HepG2 (cell line): Measurements from ENCODE around the gene CCDC191. TPM values are rescaled to one million over a fixed set of nuclear protein-coding genes. Genes with fewer than 3 reads are reported as not detected.

Source experiments
- CBX1 ChIP-seq: IDR thresholded peaks from one replicate; pipeline ENCODE4 v1.6.1; 2016; ENCODE audit warnings: antibody characterized with exemption, low read depth
- EHMT2 ChIP-seq: fragments of 200-600 bp; sonication (generic); IDR thresholded peaks from 2 replicates; pipeline ENCODE4 v1.7.0; 2017; ENCODE audit warnings: antibody characterized with exemption, low read depth, low read length, borderline replicate concordance
- GFI1 ChIP-seq: sonication (generic); formaldehyde crosslinking; IDR thresholded peaks from 2 replicates; pipeline ENCODE4 v1.5.0; 2020; ENCODE audit warnings: missing genetic modification reagents, mild to moderate bottlenecking, borderline replicate concordance
- GPN1 ChIP-seq: sonication (generic); formaldehyde crosslinking; IDR thresholded peaks from 2 replicates; pipeline ENCODE4 v1.5.1; 2020; ENCODE audit warnings: missing genetic modification reagents, borderline replicate concordance
- GRHL1 ChIP-seq: sonication (generic); formaldehyde crosslinking; conservative IDR thresholded peaks from 2 replicates; pipeline ENCODE4 v1.8.0; 2022; ENCODE audit warnings: missing genetic modification reagents
- HES4 ChIP-seq: sonication (generic); formaldehyde crosslinking; IDR thresholded peaks from 2 replicates; pipeline ENCODE4 v1.9.0; 2021; ENCODE audit warnings: mild to moderate bottlenecking, missing genetic modification reagents, borderline replicate concordance
- MAF1 ChIP-seq: sonication (generic); formaldehyde crosslinking; IDR thresholded peaks from 2 replicates; pipeline ENCODE4 v1.5.0; 2020; ENCODE audit warnings: missing genetic modification reagents, borderline replicate concordance
- MAFK ChIP-seq, 2 experiments: IDR thresholded peaks in 1 of 2; conservative IDR thresholded peaks in 1 of 2; 2 replicates each; pipeline ENCODE4 v1.6.1; 2011; ENCODE audit warnings: improper control_type of control experiment in 2 of 2, low read length in 2 of 2
- MBNL3 ChIP-seq: fragments of 250-450 bp; sonication (Bioruptor Pico); conservative IDR thresholded peaks from 2 replicates; pipeline ENCODE4 v1.8.0; 2022; ENCODE audit warnings: mild to moderate bottlenecking, inconsistent platforms
- MTERF4 ChIP-seq: sonication (generic); formaldehyde crosslinking; IDR thresholded peaks from 2 replicates; pipeline ENCODE4 v1.8.0; 2023; ENCODE audit warnings: mild to moderate bottlenecking, missing genetic modification reagents
- NCOA1 ChIP-seq: sonication (generic); formaldehyde crosslinking; IDR thresholded peaks from 2 replicates; pipeline ENCODE4 v1.9.0; 2021; ENCODE audit warnings: missing genetic modification reagents
- NFE2L2 ChIP-seq: fragments of 150-350 bp; IDR thresholded peaks from 2 replicates; pipeline ENCODE4 v1.6.1; 2014; ENCODE audit warnings: low read length
- NFKB2 ChIP-seq: sonication (generic); formaldehyde crosslinking; IDR thresholded peaks from 2 replicates; pipeline ENCODE4 v1.4.0; 2020; ENCODE audit warnings: missing genetic modification reagents, borderline replicate concordance
- NFYB ChIP-seq: sonication (generic); formaldehyde crosslinking; IDR thresholded peaks from 2 replicates; pipeline ENCODE4 v1.4.0; 2020; ENCODE audit warnings: missing genetic modification reagents
- SIX4 ChIP-seq: sonication (generic); formaldehyde crosslinking; IDR thresholded peaks from 2 replicates; pipeline ENCODE4 v1.4.0; 2020; ENCODE audit warnings: missing genetic modification reagents
- TCF7 ChIP-seq: sonication (generic); IDR thresholded peaks from 2 replicates; pipeline ENCODE4 v1.6.1; 2016; ENCODE audit warnings: antibody characterized with exemption, low read depth
- ZNF143 ChIP-seq: sonication (generic); formaldehyde crosslinking; IDR thresholded peaks from 2 replicates; pipeline ENCODE4 v1.4.0; 2020; ENCODE audit warnings: missing genetic modification reagents
- ZNF224 ChIP-seq: sonication (generic); formaldehyde crosslinking; IDR thresholded peaks from 2 replicates; pipeline ENCODE4 v1.5.0; 2020; ENCODE audit warnings: mild to moderate bottlenecking, missing genetic modification reagents
- ZNF253 ChIP-seq: sonication (generic); formaldehyde crosslinking; IDR thresholded peaks from 2 replicates; pipeline ENCODE4 v1.8.0; 2022; ENCODE audit warnings: mild to moderate bottlenecking, missing genetic modification reagents, borderline replicate concordance
- ZNF276 ChIP-seq: sonication (generic); formaldehyde crosslinking; IDR thresholded peaks from 2 replicates; pipeline ENCODE4 v1.4.0; 2020; ENCODE audit warnings: mild to moderate bottlenecking, low read depth, missing genetic modification reagents
- ZNF354B ChIP-seq: sonication (generic); formaldehyde crosslinking; IDR thresholded peaks from 2 replicates; pipeline ENCODE4 v1.8.0; 2022; ENCODE audit warnings: mild to moderate bottlenecking, missing genetic modification reagents
- ZNF446 ChIP-seq: sonication (generic); formaldehyde crosslinking; IDR thresholded peaks from 2 replicates; pipeline ENCODE4 v1.5.0; 2020; ENCODE audit warnings: mild to moderate bottlenecking, missing genetic modification reagents
- ZXDC ChIP-seq: sonication (generic); formaldehyde crosslinking; IDR thresholded peaks from 2 replicates; pipeline ENCODE4 v1.5.0; 2020; ENCODE audit warnings: mild to moderate bottlenecking, missing genetic modification reagents
- polyA plus RNA-seq, 8 experiments: library from polyadenylated mRNA; depleted of rRNA in 3 of 8; stranded (reverse) in 7 of 8; unstranded in 1 of 8; fragments of >200 nt; fragmentation: Illumina TruSeq in 4 of 8; extraction: Trizol in 4 of 8; gene quantifications; 2 replicates each; pipeline versions ENCODE4 v1.2.1 to v1.2.3, GENCODE V29; 2011 to 2016; ENCODE audit warnings: low read depth in 4 of 8, missing spikeins in 1 of 8, mixed read lengths in 1 of 8; ENCODE audit not compliant: insufficient read depth in 1 of 8
- total RNA-seq, 5 experiments: library from RNA; depleted of rRNA; stranded (reverse); fragments of >200 nt; fragmentation: Illumina TruSeq; extraction: Trizol; gene quantifications; 2 replicates each; pipeline ENCODE4 v1.2.3, GENCODE V29; 2016; ENCODE audit warnings: low read depth in 1 of 5

Gene CCDC191
- total and polyA plus RNA-seq, 2 of the 13 experiments (the other 11 are each of a cell fraction or from before 2014, with no cell fraction given): 0.91 to 1.4 TPM

GRCh38 chr3:114056130-114057010 is at the start of gene CCDC191, which contains the start of gene QTRT2 (continued):
- peak; percentile 52; the same call in 1 of the 2 replicates for TF ChIP-seq MTERF4 (CRISPR knock-in tag)
- TF ChIP-seq NFKB2 (CRISPR knock-in tag): peak; percentile 41
- peak in 1 of 2 experiments; percentile 16; a peak in 2 of 4 replicates for TF ChIP-seq MAFK (conservative IDR thresholded peaks at IDR 0.05 in 1 of 2, IDR thresholded peaks at IDR 0.05 in 1 of 2; ENCODE audit: low read length in 2 of 2)
- 0 out of 2 replicates have a peak, but pooled peaks have one; percentile 11 for TF ChIP-seq SIX4 (CRISPR knock-in tag)
- TF ChIP-seq ZXDC (CRISPR knock-in tag): no peak
- no peak for TF ChIP-seq MBNL3 (CRISPR knock-in tag)
- no peak for TF ChIP-seq GRHL1 (CRISPR knock-in tag)
- no peak for TF ChIP-seq TCF7
- peak; percentile 97 for TF ChIP-seq GFI1 (CRISPR knock-in tag)
- TF ChIP-seq HES4 (CRISPR knock-in tag): no peak
- no peak for TF ChIP-seq ZNF224 (CRISPR knock-in tag)
- TF ChIP-seq ZNF276: no peak; the same call in 1 of the 2 replicates
- no peak for TF ChIP-seq ZNF253
- TF ChIP-seq EHMT2: no peak
- no peak for TF ChIP-seq NFE2L2
- TF ChIP-seq MAF1 (CRISPR knock-in tag): 0 out of 2 replicates have a peak, but pooled peaks have one; percentile 48
- TF ChIP-seq NFYB (CRISPR knock-in tag): peak; percentile 93
- no peak for TF ChIP-seq ZNF354B (CRISPR knock-in tag)
- TF ChIP-seq NCOA1: no peak
- TF ChIP-seq ZNF143 (CRISPR knock-in tag): peak; percentile 99
- no peak for TF ChIP-seq CBX1
- TF ChIP-seq GPN1 (CRISPR knock-in tag): no peak
- TF ChIP-seq ZNF446 (CRISPR knock-in tag): no peak
